ENCODE results near the gene PHLDA1.

Gene PHLDA1

GRCh38 chr12:76031414-76032042 lies at the start of gene PHLDA1:
Gene PHLDA1 (minus strand): TSS chr12:76031776.
- Mint-ChIP-seq H3K4me1 (ENCODE audit: low read depth) (peaks cover 62% of the 10 kb centered on the region), H3K27me3 (no peaks in the 10 kb centered on the region), H3K27ac (peak within 1 kb of the TSS; percentile 97), H3K36me3 (ENCODE audit: low read depth) (peaks cover 40% of the 10 kb centered on the region), H3K4me3 (peak within 1 kb of the TSS; percentile 98), H3K9me3 (no peaks in the 10 kb centered on the region)

GRCh38 chr12:76080729-76081415 lies 49.3 kb upstream of the PHLDA1 start:
- Mint-ChIP-seq H3K27ac (no peak overlapping the region), H3K9me3 (peaks cover 3% of the 10 kb centered on the region), H3K4me1 (ENCODE audit: low read depth) (peaks cover 78% of the 10 kb centered on the region), H3K27me3 (no peaks in the 10 kb centered on the region), H3K4me3 (peak overlapping the region; percentile 97), H3K36me3 (ENCODE audit: low read depth) (peaks cover 65% of the 10 kb centered on the region)

GRCh38 chr12:76080017-76080728 lies 48.6 kb upstream of the PHLDA1 start:
- peak overlapping the region; percentile 32 for H3K27ac Mint-ChIP-seq
- H3K4me1 Mint-ChIP-seq (ENCODE audit: low read depth) = peaks cover 77% of the 10 kb centered on the region

GRCh38 chr12:76078748-76079147 lies 47.2 kb upstream of the PHLDA1 start:
- Mint-ChIP-seq H3K4me1 (ENCODE audit: low read depth) (peaks cover 86% of the 10 kb centered on the region), H3K9me3 (peaks cover 3% of the 10 kb centered on the region), H3K36me3 (ENCODE audit: low read depth) (peaks cover 81% of the 10 kb centered on the region), H3K27ac (peak overlapping the region; percentile 63), H3K27me3 (no peaks in the 10 kb centered on the region), H3K4me3 (peak overlapping the region; percentile 68)

More at GRCh38 chr12:76080017-76080728, 48.6 kb upstream of the PHLDA1 start:
- Mint-ChIP-seq H3K4me3 (peak overlapping the region; percentile 97), H3K27me3 (no peaks in the 10 kb centered on the region), H3K9me3 (peaks cover 3% of the 10 kb centered on the region), H3K36me3 (ENCODE audit: low read depth) (peaks cover 69% of the 10 kb centered on the region)

- Mint-ChIP-seq H3K27ac (peak overlapping the region; percentile 22), H3K4me3 (no peak overlapping the region), H3K27me3 (no peaks in the 10 kb centered on the region), H3K9me3 (peaks cover 3% of the 10 kb centered on the region), H3K4me1 (ENCODE audit: low read depth) (peaks cover 89% of the 10 kb centered on the region), H3K36me3 (ENCODE audit: low read depth) (peaks cover 83% of the 10 kb centered on the region)
These were observed 43.9 kb upstream of the PHLDA1 start for GRCh38 chr12:76075448-76075847.

GRCh38 chr12:76074701-76075336 lies 43.2 kb upstream of the PHLDA1 start:
- Mint-ChIP-seq H3K9me3 (peaks cover 3% of the 10 kb centered on the region), H3K27ac (peak overlapping the region; percentile 67), H3K27me3 (no peaks in the 10 kb centered on the region), H3K4me1 (ENCODE audit: low read depth) (peaks cover 87% of the 10 kb centered on the region), H3K36me3 (ENCODE audit: low read depth) (peaks cover 83% of the 10 kb centered on the region), H3K4me3 (peak overlapping the region; percentile 14)

GRCh38 chr12:76073561-76073960 lies 42.0 kb upstream of the PHLDA1 start:
- Mint-ChIP-seq H3K27ac (no peak overlapping the region), H3K4me1 (ENCODE audit: low read depth) (peaks cover 85% of the 10 kb centered on the region), H3K36me3 (ENCODE audit: low read depth) (peaks cover 83% of the 10 kb centered on the region), H3K27me3 (no peaks in the 10 kb centered on the region), H3K4me3 (no peak overlapping the region), H3K9me3 (peaks cover 1% of the 10 kb centered on the region)

- Mint-ChIP-seq H3K27me3 (no peaks in the 10 kb centered on the region), H3K9me3 (no peaks in the 10 kb centered on the region), H3K36me3 (ENCODE audit: low read depth) (peaks cover 87% of the 10 kb centered on the region), H3K4me1 (ENCODE audit: low read depth) (peaks cover 86% of the 10 kb centered on the region), H3K4me3 (no peak overlapping the region), H3K27ac (peak overlapping the region; percentile 49)
These were observed 41.0 kb upstream of the PHLDA1 start for GRCh38 chr12:76072568-76072967.

- peak overlapping the region; percentile 41 for H3K27ac Mint-ChIP-seq
- H3K36me3 Mint-ChIP-seq (ENCODE audit: low read depth) = peaks cover 96% of the 10 kb centered on the region
- peaks cover 70% of the 10 kb centered on the region for H3K4me1 Mint-ChIP-seq (ENCODE audit: low read depth)
- H3K9me3 Mint-ChIP-seq = peaks cover 12% of the 10 kb centered on the region
- H3K4me3 Mint-ChIP-seq = no peak overlapping the region
- no peaks in the 10 kb centered on the region for H3K27me3 Mint-ChIP-seq
These were observed 37.8 kb upstream of the PHLDA1 start for GRCh38 chr12:76069339-76069738.

GRCh38 chr12:76065917-76066316 lies 34.3 kb upstream of the PHLDA1 start:
- Mint-ChIP-seq H3K27me3 (no peaks in the 10 kb centered on the region), H3K36me3 (ENCODE audit: low read depth) (peaks cover 99% of the 10 kb centered on the region), H3K9me3 (peaks cover 12% of the 10 kb centered on the region), H3K4me3 (no peak overlapping the region), H3K27ac (no peak overlapping the region), H3K4me1 (ENCODE audit: low read depth) (peaks cover 51% of the 10 kb centered on the region)

- Mint-ChIP-seq H3K4me1 (ENCODE audit: low read depth) (peaks cover 51% of the 10 kb centered on the region), H3K9me3 (peaks cover 12% of the 10 kb centered on the region), H3K4me3 (no peak overlapping the region), H3K27ac (no peak overlapping the region), H3K36me3 (ENCODE audit: low read depth) (peaks cover 98% of the 10 kb centered on the region), H3K27me3 (no peaks in the 10 kb centered on the region)
These were observed 33.3 kb upstream of the PHLDA1 start for GRCh38 chr12:76064904-76065303.

- Mint-ChIP-seq H3K9me3 (peaks cover 4% of the 10 kb centered on the region), H3K27ac (no peak overlapping the region), H3K4me3 (no peak overlapping the region), H3K27me3 (no peaks in the 10 kb centered on the region), H3K4me1 (ENCODE audit: low read depth) (peaks cover 25% of the 10 kb centered on the region), H3K36me3 (ENCODE audit: low read depth) (peaks cover 96% of the 10 kb centered on the region)
These were observed 28.5 kb upstream of the PHLDA1 start for GRCh38 chr12:76060111-76060510.

GRCh38 chr12:76057326-76057725 lies 25.8 kb upstream of the PHLDA1 start:
- Mint-ChIP-seq H3K4me1 (ENCODE audit: low read depth) (peaks cover 16% of the 10 kb centered on the region), H3K9me3 (no peaks in the 10 kb centered on the region), H3K27ac (no peak overlapping the region), H3K36me3 (ENCODE audit: low read depth) (peaks cover 95% of the 10 kb centered on the region), H3K27me3 (no peaks in the 10 kb centered on the region), H3K4me3 (no peak overlapping the region)

GRCh38 chr12:76055393-76055792 lies 23.8 kb upstream of the PHLDA1 start:
- Mint-ChIP-seq H3K9me3 (no peaks in the 10 kb centered on the region), H3K36me3 (ENCODE audit: low read depth) (peaks cover 92% of the 10 kb centered on the region), H3K4me1 (ENCODE audit: low read depth) (peaks cover 7% of the 10 kb centered on the region), H3K27ac (no peak overlapping the region), H3K4me3 (no peak overlapping the region), H3K27me3 (no peaks in the 10 kb centered on the region)

All from stimulated activated naive CD8-positive, alpha-beta T cell treated with anti-CD3 and anti-CD28 coated beads, Interleukin-15, Interleukin-2, amounts not matched to agents 100 ng/mL and 50 ng/mL, for 24 hours (primary cell).